Mononuclear cell (primary cell): ENCODE measurements around the gene ZSCAN4. TPM values are rescaled to one million over a fixed set of nuclear protein-coding genes. Genes with fewer than 3 reads are reported as not detected.

Experiments
- H3K27me3 ChIP-seq: 2 replicates; pipeline ENCODE4 v1.6.0; 2011; ENCODE audit warnings: low read length, control low read depth; ENCODE audit not compliant: insufficient read depth
- H3K4me1 ChIP-seq: 2 replicates; pipeline ENCODE4 v1.5.1; 2011; ENCODE audit warnings: mild to moderate bottlenecking, low read length, control low read depth; ENCODE audit not compliant: insufficient read depth
- H3K4me3 ChIP-seq: 2 replicates; pipeline ENCODE4 v1.5.1; 2011; ENCODE audit warnings: mild to moderate bottlenecking, low read length, moderate library complexity
- H3K9me3 ChIP-seq: 2 replicates; pipeline ENCODE4 v1.5.1; 2011; ENCODE audit warnings: low read depth, mild to moderate bottlenecking, control low read depth, low read length
- total RNA-seq: library from RNA; depleted of rRNA; stranded (reverse); fragments of >200 nt; gene quantifications from one replicate; pipeline ENCODE4 v1.2.3, GENCODE V29; 2012

Gene ZSCAN4
- total RNA-seq, 1 donor, result not detected

DNA sequence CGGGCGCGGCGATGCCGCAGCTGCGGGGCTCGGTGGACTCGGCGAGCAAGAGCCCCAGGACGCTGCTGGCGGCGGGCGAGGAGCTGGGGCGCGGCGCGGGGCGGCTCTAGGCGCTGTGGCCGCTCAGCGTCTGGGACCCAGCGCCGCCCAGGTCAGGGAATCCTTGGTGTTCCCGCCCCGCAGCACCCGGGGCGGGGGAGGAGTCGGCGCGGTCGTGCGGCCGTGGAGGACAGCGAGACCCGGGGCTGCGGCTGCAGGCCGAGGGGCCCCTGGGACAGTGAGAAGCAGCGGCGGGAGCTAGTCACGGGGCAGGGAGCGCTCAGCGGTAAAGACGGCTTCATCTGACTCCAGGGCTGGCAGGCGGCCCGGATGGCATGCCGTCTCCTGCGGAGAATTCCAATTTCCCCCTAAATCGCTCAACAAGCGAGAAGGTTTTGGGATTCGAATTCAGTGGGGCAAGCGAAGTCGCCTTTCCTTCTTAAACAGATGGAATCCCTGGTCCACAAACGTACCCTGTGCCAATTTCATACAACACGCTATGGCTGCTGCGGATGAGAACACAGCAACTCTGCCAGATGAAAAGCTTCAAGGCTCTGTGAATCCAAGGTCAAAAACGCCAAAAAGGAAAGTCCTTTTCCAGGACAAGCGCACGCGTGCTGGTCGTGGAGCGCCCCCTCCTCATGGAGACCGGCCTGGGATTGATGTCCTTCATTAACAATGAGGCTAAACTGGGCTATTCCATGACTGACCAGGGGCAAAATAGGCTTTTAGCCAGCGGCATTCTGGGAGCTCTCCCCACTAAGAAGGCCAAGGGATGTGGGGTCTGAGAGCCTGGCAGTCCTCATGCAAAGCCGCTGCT is 4.2 kb upstream of the ZSCAN4 start:
- Histone ChIP-seq H3K4me3 (no peak overlapping the region), H3K9me3 (no peaks in the 10 kb centered on the region), H3K4me1 (peaks cover 8% of the 10 kb centered on the region), H3K27me3 (peaks cover 40% of the 10 kb centered on the region)

DNA sequence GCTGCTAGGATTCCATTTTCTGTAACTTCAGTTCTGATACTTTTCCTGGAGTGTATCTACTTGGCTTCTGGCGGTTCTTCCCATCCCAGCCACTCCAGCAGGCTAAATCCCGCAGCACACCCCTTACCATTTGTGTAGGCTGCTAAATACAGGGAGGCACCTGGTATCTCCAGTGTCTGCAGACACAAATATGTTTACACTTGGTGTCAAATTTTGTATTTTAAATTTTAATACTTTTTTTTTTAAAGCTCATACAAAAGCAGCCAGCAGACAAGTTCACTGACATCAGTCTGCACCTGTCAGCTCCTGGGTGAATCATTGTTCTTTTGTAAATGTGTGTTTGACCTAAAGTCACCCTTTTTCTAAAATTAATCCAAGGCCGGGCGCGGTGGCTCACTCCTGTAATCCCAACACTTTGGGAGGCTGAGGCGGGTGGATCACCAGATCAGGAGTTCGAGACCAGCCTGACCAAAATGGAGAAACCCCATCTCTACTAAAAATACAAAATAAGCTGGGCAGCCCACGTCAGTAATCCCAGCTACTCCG is 3.4 kb upstream of the ZSCAN4 start:
- Histone ChIP-seq H3K27me3 (peaks cover 40% of the 10 kb centered on the region), H3K4me3 (no peak overlapping the region), H3K9me3 (no peaks in the 10 kb centered on the region), H3K4me1 (peaks cover 8% of the 10 kb centered on the region)

DNA sequence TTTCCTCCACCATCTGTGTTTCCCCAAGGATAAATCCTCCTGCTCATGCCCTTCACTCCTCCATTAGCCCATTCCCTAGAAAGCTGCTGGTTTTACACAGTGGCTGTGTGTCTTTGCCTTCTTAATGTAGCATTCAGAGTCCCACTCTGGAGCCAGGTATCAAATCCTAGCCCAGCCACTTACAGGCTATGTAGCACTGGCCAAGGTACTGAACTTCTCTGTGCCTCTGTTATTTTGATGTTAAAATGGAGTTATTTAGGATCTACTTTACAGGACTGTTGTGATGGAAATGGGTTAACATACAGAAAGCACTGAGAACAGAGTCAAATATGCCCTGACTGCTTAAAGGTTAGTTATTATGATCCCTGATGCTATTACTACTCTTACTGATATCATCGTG is 1.5 kb upstream of the ZSCAN4 start:
- Histone ChIP-seq H3K4me3 (no peak overlapping the region), H3K27me3 (peaks cover 32% of the 10 kb centered on the region), H3K4me1 (peaks cover 8% of the 10 kb centered on the region), H3K9me3 (no peaks in the 10 kb centered on the region)

- Histone ChIP-seq H3K4me3 (no peak overlapping the region), H3K4me1 (no peaks in the 10 kb centered on the region), H3K27me3 (no peaks in the 10 kb centered on the region), H3K9me3 (no peaks in the 10 kb centered on the region)
Measured at GRCh38 chr19:57671124-57671895, 2.6 kb downstream of the ZSCAN4 start.

GRCh38 chr19:57672466-57672865 is 3.7 kb downstream of the ZSCAN4 start:
- no peaks in the 10 kb centered on the region for H3K4me1 ChIP-seq
- no peak overlapping the region for H3K4me3 ChIP-seq
- H3K27me3 ChIP-seq, result peaks cover 5% of the 10 kb centered on the region
- H3K9me3 ChIP-seq, result no peaks in the 10 kb centered on the region

DNA sequence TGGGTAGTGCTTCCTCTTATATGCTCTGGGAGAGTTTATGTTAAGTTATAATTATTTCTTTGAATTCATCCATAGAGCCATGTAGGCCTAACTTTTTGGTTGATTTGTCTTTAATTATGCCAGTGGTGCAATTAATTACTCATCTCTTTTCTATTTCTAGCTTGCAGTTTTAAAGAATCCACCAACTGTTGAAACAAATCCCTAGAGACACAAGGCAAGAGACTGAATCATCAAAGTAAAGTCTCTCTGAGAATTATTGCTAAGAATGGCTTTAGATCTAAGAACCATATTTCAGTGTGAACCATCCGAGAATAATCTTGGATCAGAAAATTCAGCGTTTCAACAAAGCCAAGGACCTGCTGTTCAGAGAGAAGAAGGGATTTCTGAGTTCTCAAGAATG is 7.1 kb downstream of the ZSCAN4 start:
- Histone ChIP-seq H3K27me3 (peaks cover 14% of the 10 kb centered on the region), H3K4me3 (no peak overlapping the region), H3K9me3 (peaks cover 7% of the 10 kb centered on the region), H3K4me1 (no peaks in the 10 kb centered on the region)

DNA sequence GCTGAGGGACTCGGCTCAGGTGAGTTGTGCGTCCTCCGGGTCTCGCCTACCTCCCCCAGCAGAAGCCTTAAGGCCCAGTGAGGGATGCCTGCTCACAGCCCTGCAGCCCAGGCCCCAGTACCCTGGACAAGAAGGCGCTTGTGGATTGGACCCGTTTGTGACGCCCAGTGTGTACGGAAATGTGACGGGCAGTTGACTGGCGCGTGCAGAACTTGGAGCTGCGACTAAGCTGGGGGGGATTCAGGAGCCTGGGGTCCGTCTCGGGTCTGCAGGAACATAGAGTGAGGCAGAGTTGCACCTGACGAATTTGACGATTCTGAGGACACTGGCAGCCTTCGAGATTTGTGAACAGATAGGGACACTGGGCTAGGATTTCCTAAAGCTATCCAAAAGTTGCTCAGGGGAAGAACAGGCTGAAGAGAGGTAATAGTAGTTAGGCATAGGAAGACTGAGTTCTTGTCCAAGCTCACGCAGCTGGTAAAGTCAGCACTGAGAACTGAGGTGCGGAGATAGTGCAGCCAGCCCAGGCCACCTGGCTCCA is 13.6 kb downstream of the ZSCAN4 start:
- H3K4me1 ChIP-seq, result peaks cover 15% of the 10 kb centered on the region
- peaks cover 9% of the 10 kb centered on the region for H3K27me3 ChIP-seq
- peaks cover 52% of the 10 kb centered on the region for H3K9me3 ChIP-seq
- H3K4me3 ChIP-seq, result peak overlapping the region; percentile 70

GRCh38 chr19:57686727-57687126 is 18.0 kb downstream of the ZSCAN4 start:
- Histone ChIP-seq H3K4me3 (no peak overlapping the region), H3K9me3 (peaks cover 86% of the 10 kb centered on the region), H3K4me1 (peaks cover 15% of the 10 kb centered on the region), H3K27me3 (no peaks in the 10 kb centered on the region)

- Histone ChIP-seq H3K27me3 (no peaks in the 10 kb centered on the region), H3K4me3 (no peak overlapping the region), H3K9me3 (peaks cover 86% of the 10 kb centered on the region), H3K4me1 (peaks cover 11% of the 10 kb centered on the region)
Measured at GRCh38 chr19:57687363-57688010, 18.8 kb downstream of the ZSCAN4 start.

DNA sequence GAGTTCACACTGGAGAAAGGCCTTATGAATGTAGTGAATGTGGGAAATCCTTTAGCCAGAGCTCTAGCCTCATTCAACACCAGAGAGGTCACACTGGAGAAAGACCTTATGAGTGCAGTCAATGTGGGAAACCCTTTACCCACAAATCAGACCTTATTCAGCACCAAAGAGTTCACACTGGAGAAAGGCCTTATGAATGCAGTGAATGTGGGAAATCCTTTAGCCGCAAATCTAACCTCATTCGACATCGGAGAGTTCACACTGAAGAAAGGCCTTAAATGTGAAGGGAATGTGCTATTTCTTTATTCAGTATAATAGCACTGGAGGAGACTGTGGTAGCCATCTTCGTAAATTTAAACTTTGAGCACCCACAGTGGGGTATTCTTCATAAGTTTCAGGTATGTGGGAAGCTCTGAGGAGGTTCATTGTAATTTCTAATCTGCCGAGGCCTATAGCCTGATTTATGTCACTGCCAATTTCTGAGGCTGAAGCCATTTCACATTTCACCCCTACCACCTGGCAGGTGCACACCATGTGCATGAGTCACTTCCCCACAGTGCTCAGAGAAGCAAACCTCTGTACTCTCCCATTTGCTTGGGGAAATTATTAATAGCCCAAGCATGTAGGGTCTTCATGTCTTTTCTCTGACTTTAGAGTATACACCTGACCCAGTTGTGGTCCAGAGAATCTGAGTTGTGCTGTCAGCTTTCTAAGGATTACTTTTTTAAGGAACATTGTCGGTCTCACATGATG is 19.5 kb downstream of the ZSCAN4 start:
- Histone ChIP-seq H3K4me1 (peaks cover 4% of the 10 kb centered on the region), H3K9me3 (peaks cover 83% of the 10 kb centered on the region), H3K4me3 (no peak overlapping the region), H3K27me3 (no peaks in the 10 kb centered on the region)

DNA sequence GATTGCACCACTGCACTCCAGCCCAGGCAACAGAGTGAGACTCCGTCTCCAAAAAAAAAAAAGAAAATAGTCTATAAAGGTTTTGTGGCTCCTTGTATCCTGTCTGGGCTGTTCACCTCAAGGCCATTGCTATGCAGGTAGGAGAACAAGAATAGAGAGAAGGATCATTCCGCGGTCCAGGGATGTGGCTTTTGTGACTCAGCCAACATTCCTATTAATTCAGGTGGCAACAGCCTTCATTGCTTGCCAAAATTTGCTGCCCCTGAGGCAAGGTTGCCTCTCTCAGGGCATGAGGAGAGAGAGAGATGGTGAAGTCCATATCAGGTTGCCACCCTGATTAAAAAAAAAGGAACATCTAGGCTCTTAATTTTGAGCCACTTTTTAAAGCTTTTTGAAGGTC is 21.0 kb downstream of the ZSCAN4 start:
- Histone ChIP-seq H3K4me3 (no peak overlapping the region), H3K9me3 (peaks cover 67% of the 10 kb centered on the region), H3K27me3 (no peaks in the 10 kb centered on the region), H3K4me1 (no peaks in the 10 kb centered on the region)

DNA sequence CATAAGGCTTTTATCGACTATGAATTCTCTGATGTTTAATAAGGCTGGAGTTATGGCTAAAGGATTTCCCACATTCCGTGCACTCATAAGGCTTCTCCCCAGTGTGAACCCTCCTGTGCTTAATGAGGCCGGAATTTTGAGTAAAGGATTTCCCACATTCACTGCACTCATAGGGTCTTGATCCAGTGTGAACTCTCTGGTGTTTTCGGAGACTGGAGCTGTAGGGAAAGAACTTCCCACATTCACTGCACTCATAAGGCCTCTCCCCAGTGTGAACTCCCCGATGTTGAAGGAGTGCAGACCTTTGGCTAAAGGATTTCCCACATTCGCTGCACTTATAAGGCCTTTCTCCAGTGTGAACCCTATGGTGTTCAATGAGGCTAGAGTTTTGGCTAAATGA is 32.9 kb downstream of the ZSCAN4 start:
- H3K27me3 ChIP-seq, result no peaks in the 10 kb centered on the region
- H3K4me1 ChIP-seq, result no peaks in the 10 kb centered on the region
- H3K9me3 ChIP-seq, result peaks cover 47% of the 10 kb centered on the region
- no peak overlapping the region for H3K4me3 ChIP-seq

DNA sequence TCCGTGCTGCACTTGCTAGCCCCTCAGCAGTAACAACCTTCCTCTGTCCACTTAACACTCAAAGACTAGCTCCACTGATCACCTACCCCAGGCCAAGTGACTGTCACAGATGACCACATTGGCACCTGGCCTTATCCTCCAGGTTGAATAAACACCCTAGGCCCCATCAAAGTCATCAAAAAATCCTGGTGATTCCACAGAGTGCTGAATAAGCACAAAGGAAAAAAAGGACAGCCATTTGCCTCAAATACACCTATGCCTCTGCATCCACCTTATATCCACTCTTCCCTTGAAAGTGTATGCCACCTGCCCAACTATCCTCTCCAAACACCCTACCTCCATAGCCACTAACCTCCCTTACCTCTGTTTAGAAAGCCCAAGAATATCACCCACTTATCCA is 37.6 kb downstream of the ZSCAN4 start:
- Histone ChIP-seq H3K27me3 (no peaks in the 10 kb centered on the region), H3K9me3 (peaks cover 31% of the 10 kb centered on the region), H3K4me1 (peaks cover 15% of the 10 kb centered on the region), H3K4me3 (no peak overlapping the region)

GRCh38 chr19:57708641-57709361 is 40.1 kb downstream of the ZSCAN4 start, which contains the start of gene ZNF154:
TSS of gene ZNF154 (minus strand) at chr19:57709204. CDS start at chr19:57708971, 233 bp downstream.
- Histone ChIP-seq H3K4me3 (peak within 1 kb of the TSS; percentile 57), H3K4me1 (peaks cover 15% of the 10 kb centered on the region), H3K9me3 (peaks cover 18% of the 10 kb centered on the region), H3K27me3 (no peaks in the 10 kb centered on the region)
